DND-41 (cell line): Measurements from ENCODE around the gene NR6A1.

Experiments used
- ATAC-seq: fragments of 200-7000 bp; cut with Tn5 transposase; 3 replicates; pipeline ENCODE4 v1.9.1; 2021; ENCODE audit warnings: low read depth; ENCODE audit not compliant: insufficient read depth
- DNase-seq: peaks from one replicate; pipeline ENCODE4 v3.0.0-alpha.2; 2020
- H2AFZ ChIP-seq: 2 replicates; pipeline ENCODE4 v1.6.0; 2012; ENCODE audit warnings: low read depth, low read length
- H3K27ac ChIP-seq: 2 replicates; pipeline ENCODE4 v1.5.1; 2012; ENCODE audit warnings: low read length, inconsistent platforms
- H3K27me3 ChIP-seq: fragments of 200-600 bp; sonication (generic); 2 replicates; pipeline ENCODE4 v1.6.0; 2012; ENCODE audit warnings: low read length, mild to moderate bottlenecking, inconsistent platforms; ENCODE audit not compliant: insufficient read depth, poor library complexity
- H3K36me3 ChIP-seq: 2 replicates; pipeline ENCODE4 v1.5.1; 2012; ENCODE audit warnings: low read length, inconsistent platforms; ENCODE audit not compliant: insufficient read depth
- H3K4me1 ChIP-seq: 2 replicates; pipeline ENCODE4 v1.5.1; 2012; ENCODE audit warnings: mild to moderate bottlenecking, low read length; ENCODE audit not compliant: insufficient read depth
- H3K4me2 ChIP-seq: 2 replicates; pipeline ENCODE4 v1.6.0; 2012; ENCODE audit warnings: mild to moderate bottlenecking, moderate library complexity, low read length, inconsistent platforms; ENCODE audit not compliant: insufficient read depth
- H3K4me3 ChIP-seq, 2 experiments: fragments of 200-600 bp in 1 of 2; shearing (Covaris generic) in 1 of 2; 2 replicates each; pipeline ENCODE4 v1.5.1; 2012 to 2016; ENCODE audit warnings: inconsistent platforms in 2 of 2, low read length in 2 of 2, mild to moderate bottlenecking in 2 of 2, low read depth in 1 of 2, moderate library complexity in 1 of 2
- H3K79me2 ChIP-seq: 2 replicates; pipeline ENCODE4 v1.6.0; 2012; ENCODE audit warnings: low read length, inconsistent platforms; ENCODE audit not compliant: insufficient read depth
- H3K9ac ChIP-seq: 2 replicates; pipeline ENCODE4 v1.6.0; 2012; ENCODE audit warnings: low read depth, mild to moderate bottlenecking, inconsistent platforms, low read length, moderate library complexity
- H3K9me3 ChIP-seq: 2 replicates; pipeline ENCODE4 v1.5.1; 2012; ENCODE audit warnings: low read length, moderate library complexity, mild to moderate bottlenecking, inconsistent platforms; ENCODE audit not compliant: insufficient read depth, severe bottlenecking
- H4K20me1 ChIP-seq: 2 replicates; pipeline ENCODE4 v1.6.0; 2012; ENCODE audit warnings: low read length; ENCODE audit not compliant: insufficient read depth
- EZH2 ChIP-seq: IDR thresholded peaks from 3 replicates; pipeline ENCODE4 v1.6.1; 2012; ENCODE audit warnings: borderline replicate concordance, low read depth, mild to moderate bottlenecking, moderate library complexity, low read length, inconsistent platforms; ENCODE audit not compliant: severe bottlenecking
- TF ChIP-seq, protein P1 (sequence below): IDR thresholded peaks from 2 replicates; pipeline ENCODE4 v1.5.1; 2012; ENCODE audit warnings: borderline replicate concordance, low read length, moderate library complexity, mild to moderate bottlenecking; ENCODE audit not compliant: poor library complexity, severe bottlenecking; ENCODE audit errors: extremely low read depth

The NR6A1 gene

GRCh38 chr9:124625087-124625486 is 146.0 kb downstream of the NR6A1 start:
- Histone ChIP-seq H3K9me3 (no peaks in the 10 kb centered on the region), H2AFZ (no peak overlapping the region), H3K36me3 (no peaks in the 10 kb centered on the region), H3K9ac (no peak overlapping the region), H3K27me3 (no peaks in the 10 kb centered on the region), H3K4me2 (no peak overlapping the region), H3K4me1 (peaks cover 27% of the 10 kb centered on the region), H3K27ac (no peak overlapping the region), H4K20me1 (no peaks in the 10 kb centered on the region), H3K79me2 (no peaks in the 10 kb centered on the region), H3K4me3 (no peak overlapping the region)
- DNase-seq (no peak), ATAC-seq (no peak)
- TF ChIP-seq, protein P1, sequence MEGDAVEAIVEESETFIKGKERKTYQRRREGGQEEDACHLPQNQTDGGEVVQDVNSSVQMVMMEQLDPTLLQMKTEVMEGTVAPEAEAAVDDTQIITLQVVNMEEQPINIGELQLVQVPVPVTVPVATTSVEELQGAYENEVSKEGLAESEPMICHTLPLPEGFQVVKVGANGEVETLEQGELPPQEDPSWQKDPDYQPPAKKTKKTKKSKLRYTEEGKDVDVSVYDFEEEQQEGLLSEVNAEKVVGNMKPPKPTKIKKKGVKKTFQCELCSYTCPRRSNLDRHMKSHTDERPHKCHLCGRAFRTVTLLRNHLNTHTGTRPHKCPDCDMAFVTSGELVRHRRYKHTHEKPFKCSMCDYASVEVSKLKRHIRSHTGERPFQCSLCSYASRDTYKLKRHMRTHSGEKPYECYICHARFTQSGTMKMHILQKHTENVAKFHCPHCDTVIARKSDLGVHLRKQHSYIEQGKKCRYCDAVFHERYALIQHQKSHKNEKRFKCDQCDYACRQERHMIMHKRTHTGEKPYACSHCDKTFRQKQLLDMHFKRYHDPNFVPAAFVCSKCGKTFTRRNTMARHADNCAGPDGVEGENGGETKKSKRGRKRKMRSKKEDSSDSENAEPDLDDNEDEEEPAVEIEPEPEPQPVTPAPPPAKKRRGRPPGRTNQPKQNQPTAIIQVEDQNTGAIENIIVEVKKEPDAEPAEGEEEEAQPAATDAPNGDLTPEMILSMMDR = no peak
- TF ChIP-seq EZH2 = no peak

DNA sequence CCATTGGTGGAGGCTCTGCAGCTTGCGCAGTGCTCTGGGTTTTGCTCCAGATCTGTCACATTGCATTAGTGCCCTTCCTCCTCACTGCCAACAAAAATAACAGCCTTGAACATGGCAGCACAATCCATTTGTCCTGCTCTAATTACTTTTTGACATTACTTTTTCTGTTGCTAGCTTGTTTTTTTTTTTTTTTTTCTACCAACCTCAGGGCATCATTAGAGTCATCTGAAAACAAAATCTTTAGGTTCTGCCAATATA is 146.4 kb downstream of the NR6A1 start:
- H4K20me1 ChIP-seq = no peaks in the 10 kb centered on the region
- H3K4me3 ChIP-seq = no peak overlapping the region
- no peaks in the 10 kb centered on the region for H3K36me3 ChIP-seq
- no peaks in the 10 kb centered on the region for H3K79me2 ChIP-seq
- no peaks in the 10 kb centered on the region for H3K27me3 ChIP-seq
- H3K9ac ChIP-seq = no peak overlapping the region
- H2AFZ ChIP-seq = no peak overlapping the region
- DNase-seq = no peak
- TF ChIP-seq, protein P1 = no peak
- no peak for TF ChIP-seq EZH2
- H3K4me2 ChIP-seq = no peak overlapping the region
- H3K4me1 ChIP-seq = peaks cover 27% of the 10 kb centered on the region
- no peaks in the 10 kb centered on the region for H3K9me3 ChIP-seq
- no peak overlapping the region for H3K27ac ChIP-seq
- ATAC-seq = no peak

DNA sequence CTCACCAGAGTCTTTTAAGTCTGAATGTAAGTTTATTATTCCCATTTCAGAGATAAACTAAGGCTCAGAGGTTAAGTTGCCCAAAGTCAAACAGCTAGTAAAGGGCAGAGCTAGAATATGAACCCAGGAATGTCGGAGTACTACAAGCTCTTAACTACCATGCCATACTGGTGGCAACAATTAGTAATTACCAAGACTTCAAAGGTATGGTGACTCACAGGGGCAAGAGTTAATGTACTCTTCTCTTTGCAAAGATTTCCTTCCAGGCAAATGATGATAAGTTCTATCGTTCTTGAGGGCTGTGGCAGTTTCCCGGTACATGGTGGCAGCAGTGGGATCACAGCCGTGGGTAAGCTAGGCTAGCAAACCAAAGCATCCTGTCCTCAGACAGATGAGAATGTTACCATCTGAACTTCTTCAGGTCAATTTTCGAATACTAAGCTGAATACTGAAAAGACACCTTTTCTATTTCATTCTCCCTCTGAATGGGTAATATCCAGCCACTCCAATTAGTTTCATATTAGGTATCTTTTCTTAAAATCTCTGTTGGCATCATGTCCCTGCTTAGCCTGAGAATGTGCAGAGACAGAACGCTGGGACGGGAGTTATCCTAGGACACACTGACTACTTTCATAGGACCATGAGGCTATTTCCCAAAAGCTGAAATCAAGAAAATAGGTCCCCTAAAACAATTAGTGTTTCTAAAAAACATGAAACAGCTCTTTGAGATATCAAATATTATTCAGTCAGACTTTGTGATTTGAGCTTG is 147.0 kb downstream of the NR6A1 start:
- Histone ChIP-seq H3K9ac (no peak overlapping the region), H3K4me3 (no peak overlapping the region), H2AFZ (no peak overlapping the region), H4K20me1 (no peaks in the 10 kb centered on the region), H3K9me3 (no peaks in the 10 kb centered on the region), H3K4me1 (peaks cover 24% of the 10 kb centered on the region), H3K79me2 (no peaks in the 10 kb centered on the region), H3K36me3 (no peaks in the 10 kb centered on the region), H3K4me2 (no peak overlapping the region), H3K27me3 (no peaks in the 10 kb centered on the region), H3K27ac (no peak overlapping the region)
- ATAC-seq (no peak), DNase-seq (no peak)
- TF ChIP-seq, protein P1 = no peak
- no peak for TF ChIP-seq EZH2
